ENCODE measurements around the gene ZCRB1.

Gene ZCRB1

GRCh38 chr12:42277396-42278127, 48.3 kb downstream of the ZCRB1 start:
- DNase-seq = no peak

GRCh38 chr12:42275499-42275898, 50.4 kb downstream of the ZCRB1 start:
- no peak for DNase-seq

GRCh38 chr12:42273706-42274105, 52.2 kb downstream of the ZCRB1 start:
- DNase-seq = no peak

GRCh38 chr12:42270596-42270995, 55.3 kb downstream of the ZCRB1 start:
- no peak for DNase-seq

GRCh38 chr12:42267413-42268190, 58.3 kb downstream of the ZCRB1 start:
- DNase-seq = no peak

GRCh38 chr12:42266579-42267230, 59.2 kb downstream of the ZCRB1 start:
- no peak for DNase-seq

GRCh38 chr12:42262271-42262670, 63.6 kb downstream of the ZCRB1 start:
- no peak for DNase-seq

Measured in activated T-cell treated with anti-CD3 and anti-CD28 coated beads, Interleukin-2, amount 50 U/mL, for 1 hour (primary cell).